Endodermal cell (in vitro differentiated cells): Measurements from ENCODE around the gene IL12RB2. TPM values are rescaled to one million over a fixed set of nuclear protein-coding genes. Genes with fewer than 3 reads are reported as not detected.

Experiments
- DNase-seq: peaks from one replicate; pipeline ENCODE4 v3.0.0-alpha.2; 2017
- H3K27ac ChIP-seq: 2 replicates; pipeline ENCODE4 v1.5.1; 2013; ENCODE audit warnings: mild to moderate bottlenecking, low read depth, low read length, moderate library complexity
- H3K27me3 ChIP-seq: 2 replicates; pipeline ENCODE4 v1.6.1; 2013; ENCODE audit warnings: mild to moderate bottlenecking, low read length, moderate library complexity; ENCODE audit not compliant: insufficient read depth, control insufficient read depth, poor library complexity, severe bottlenecking
- H3K36me3 ChIP-seq: 2 replicates; pipeline ENCODE4 v1.7.0; 2013; ENCODE audit warnings: mild to moderate bottlenecking, low read length, moderate library complexity; ENCODE audit not compliant: control insufficient read depth, insufficient read depth
- H3K4me1 ChIP-seq: one replicate; pipeline ENCODE4 v1.7.0; 2013; ENCODE audit warnings: low read length; ENCODE audit not compliant: control insufficient read depth, insufficient read depth
- H3K4me3 ChIP-seq: 2 replicates; pipeline ENCODE4 v1.5.1; 2013; ENCODE audit warnings: mild to moderate bottlenecking, low read length, moderate library complexity
- H3K9ac ChIP-seq: 2 replicates; pipeline ENCODE4 v1.6.1; 2013; ENCODE audit warnings: mild to moderate bottlenecking, low read length, moderate library complexity; ENCODE audit not compliant: poor library complexity, severe bottlenecking; ENCODE audit errors: extremely low read depth
- H3K9me3 ChIP-seq: 2 replicates; pipeline ENCODE4 v1.6.1; 2013; ENCODE audit warnings: mild to moderate bottlenecking, low read length, moderate library complexity; ENCODE audit not compliant: control insufficient read depth
- H3K27ac Mint-ChIP-seq: 2 replicates; pipeline ENCODE4 v1.8.0; 2020; ENCODE audit warnings: mixed read lengths
- H3K27me3 Mint-ChIP-seq: 2 replicates; pipeline ENCODE4 v1.8.0; 2021; ENCODE audit warnings: mild to moderate bottlenecking, mixed read lengths; ENCODE audit not compliant: insufficient read depth
- H3K36me3 Mint-ChIP-seq: 2 replicates; pipeline ENCODE4 v1.8.0; 2020; ENCODE audit warnings: low read depth, mixed read lengths
- H3K4me1 Mint-ChIP-seq: 2 replicates; pipeline ENCODE4 v1.8.0; 2020; ENCODE audit warnings: mixed read lengths
- H3K4me3 Mint-ChIP-seq: 2 replicates; pipeline ENCODE4 v1.8.0; 2020; ENCODE audit warnings: mild to moderate bottlenecking, moderate library complexity, mixed read lengths
- H3K9me3 Mint-ChIP-seq: 2 replicates; pipeline ENCODE4 v1.8.0; 2020; ENCODE audit warnings: mild to moderate bottlenecking, mixed read lengths
- WGBS, 2 experiments: methylation state at CpG; one replicate each; pipeline versions ENCODE4 v1.1.5 to v1.1.7; 2013; ENCODE audit warnings: missing lambda C conversion rate in 2 of 2, mixed read lengths in 1 of 2; ENCODE audit not compliant: insufficient coverage in 1 of 2, insufficient read length in 1 of 2; 5-methylcytosine and 5-hydroxymethylcytosine counted together
- total RNA-seq, 2 donors: library from RNA; stranded (reverse); fragmentation: NEBNext Ultra II Directional in 1 of 2; extraction: Animal tissue kit (Norgen Biotek cat#: 25700) in 1 of 2; gene quantifications; 2 replicates in 1 of 2; 3 replicates in 1 of 2; pipeline ENCODE4 v1.2.1, GENCODE V29; 2021
- TF ChIP-seq, protein P1 (sequence below): fragments of 200-600 bp; sonication (generic); conservative IDR thresholded peaks from 2 replicates; pipeline ENCODE4 v1.5.0; 2021; ENCODE audit warnings: antibody characterized with exemption, mild to moderate bottlenecking

Gene IL12RB2
- total RNA-seq, 2 donors from 2014 or later: 0.29 TPM; not detected in 1

DNA sequence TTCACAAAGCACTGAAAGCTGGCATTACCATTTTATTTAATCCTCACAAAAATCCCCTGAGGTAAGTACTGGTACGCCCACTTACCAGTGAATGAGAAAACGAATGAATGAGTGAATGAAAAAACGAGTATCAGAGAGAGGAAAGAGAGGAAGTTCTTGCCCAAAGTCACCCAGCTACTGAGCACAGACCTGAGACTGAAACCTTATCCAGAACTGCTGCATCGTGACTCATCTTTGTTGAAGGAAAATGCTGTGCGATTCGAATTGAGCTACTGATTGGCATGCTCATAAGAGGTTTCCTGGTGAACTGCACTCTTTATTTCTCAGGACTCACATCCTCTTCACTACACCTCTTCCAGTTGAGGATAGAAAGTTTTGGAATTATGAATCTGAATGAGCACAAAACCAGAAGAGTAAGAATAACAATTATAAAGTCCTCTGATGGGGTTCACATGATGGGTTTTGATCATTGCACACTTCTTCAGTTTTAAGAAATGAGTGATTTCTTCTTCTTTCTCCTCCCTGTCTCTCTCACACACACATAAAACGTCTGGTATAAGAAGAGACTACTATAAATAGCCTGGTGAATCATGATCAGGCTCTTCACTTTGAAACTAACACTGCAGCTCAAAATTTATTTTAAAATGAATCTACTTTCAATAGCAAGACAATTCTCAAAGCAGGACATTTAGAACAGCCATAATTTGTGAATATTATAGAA lies 32.1 kb downstream of the IL12RB2 start:
- Histone ChIP-seq H3K27ac (no peak overlapping the region), H3K9ac (no peak overlapping the region), H3K36me3 (no peaks in the 10 kb centered on the region), H3K27me3 (no peaks in the 10 kb centered on the region), H3K4me1 (no peaks in the 10 kb centered on the region), H3K9me3 (no peaks in the 10 kb centered on the region), H3K4me3 (no peak overlapping the region)
- Mint-ChIP-seq H3K4me1 (peaks cover 10% of the 10 kb centered on the region), H3K4me3 (no peak overlapping the region), H3K9me3 (no peaks in the 10 kb centered on the region), H3K27me3 (no peaks in the 10 kb centered on the region), H3K36me3 (no peaks in the 10 kb centered on the region), H3K27ac (no peak overlapping the region)
- DNase-seq: no peak
- TF ChIP-seq, protein P1, sequence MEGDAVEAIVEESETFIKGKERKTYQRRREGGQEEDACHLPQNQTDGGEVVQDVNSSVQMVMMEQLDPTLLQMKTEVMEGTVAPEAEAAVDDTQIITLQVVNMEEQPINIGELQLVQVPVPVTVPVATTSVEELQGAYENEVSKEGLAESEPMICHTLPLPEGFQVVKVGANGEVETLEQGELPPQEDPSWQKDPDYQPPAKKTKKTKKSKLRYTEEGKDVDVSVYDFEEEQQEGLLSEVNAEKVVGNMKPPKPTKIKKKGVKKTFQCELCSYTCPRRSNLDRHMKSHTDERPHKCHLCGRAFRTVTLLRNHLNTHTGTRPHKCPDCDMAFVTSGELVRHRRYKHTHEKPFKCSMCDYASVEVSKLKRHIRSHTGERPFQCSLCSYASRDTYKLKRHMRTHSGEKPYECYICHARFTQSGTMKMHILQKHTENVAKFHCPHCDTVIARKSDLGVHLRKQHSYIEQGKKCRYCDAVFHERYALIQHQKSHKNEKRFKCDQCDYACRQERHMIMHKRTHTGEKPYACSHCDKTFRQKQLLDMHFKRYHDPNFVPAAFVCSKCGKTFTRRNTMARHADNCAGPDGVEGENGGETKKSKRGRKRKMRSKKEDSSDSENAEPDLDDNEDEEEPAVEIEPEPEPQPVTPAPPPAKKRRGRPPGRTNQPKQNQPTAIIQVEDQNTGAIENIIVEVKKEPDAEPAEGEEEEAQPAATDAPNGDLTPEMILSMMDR: no peak
- 81 to 94% methylated on average over 5 to 7 of the region's 7 CpGs for WGBS, 2 experiments

DNA sequence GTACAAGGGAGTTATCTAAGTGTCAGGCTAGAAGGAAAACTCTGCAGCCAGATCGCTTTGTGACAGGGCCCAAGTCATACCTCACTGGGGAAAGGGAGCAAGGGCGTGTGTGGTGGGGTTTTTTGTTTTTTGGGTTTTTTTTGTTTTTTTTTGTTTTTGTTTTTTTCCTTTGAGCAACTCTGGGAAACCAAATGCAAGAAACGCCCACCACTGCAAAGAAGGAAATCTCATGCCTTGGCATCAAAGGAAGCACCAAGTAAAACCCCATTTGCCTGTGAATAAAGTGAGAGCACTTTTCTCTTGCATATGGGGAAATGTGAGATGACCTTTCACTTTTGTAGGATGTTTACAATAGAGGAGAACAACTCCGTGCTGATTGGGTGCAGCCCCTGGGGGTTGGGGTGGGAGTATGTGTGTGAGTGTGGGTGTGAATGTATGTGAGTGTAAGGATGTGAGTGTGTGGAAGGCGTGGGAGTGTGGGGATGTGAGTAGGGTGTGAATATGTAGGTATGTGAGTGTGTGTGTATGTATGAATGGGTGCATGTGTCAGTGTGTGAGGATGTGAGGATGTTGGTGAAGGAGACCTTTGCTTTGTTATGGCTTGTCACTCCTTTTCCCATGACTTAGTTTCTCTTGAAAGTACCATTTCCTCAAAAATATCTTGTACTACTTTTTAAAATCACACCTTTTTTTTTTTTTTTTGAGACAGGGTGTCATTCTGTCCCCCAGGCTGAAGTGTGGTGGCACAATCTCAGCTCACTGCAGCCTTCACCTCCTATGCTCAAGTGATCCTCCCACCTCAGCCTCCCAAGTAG lies 34.6 kb downstream of the IL12RB2 start:
- peak overlapping the region; percentile 19 for H3K27ac Mint-ChIP-seq
- Histone ChIP-seq H3K36me3 (no peaks in the 10 kb centered on the region), H3K4me3 (no peak overlapping the region), H3K27me3 (no peaks in the 10 kb centered on the region), H3K9ac (no peak overlapping the region), H3K4me1 (no peaks in the 10 kb centered on the region), H3K9me3 (no peaks in the 10 kb centered on the region), H3K27ac (no peak overlapping the region)
- DNase-seq: peak; percentile 87
- no peaks in the 10 kb centered on the region for H3K27me3 Mint-ChIP-seq
- TF ChIP-seq, protein P1: no peak
- H3K4me3 Mint-ChIP-seq: no peak overlapping the region
- H3K36me3 Mint-ChIP-seq: no peaks in the 10 kb centered on the region
- H3K9me3 Mint-ChIP-seq: no peaks in the 10 kb centered on the region
- peaks cover 7% of the 10 kb centered on the region for H3K4me1 Mint-ChIP-seq
- 38 to 45% methylated on average over 2 to 5 of the region's 5 CpGs for WGBS, 2 experiments

DNA sequence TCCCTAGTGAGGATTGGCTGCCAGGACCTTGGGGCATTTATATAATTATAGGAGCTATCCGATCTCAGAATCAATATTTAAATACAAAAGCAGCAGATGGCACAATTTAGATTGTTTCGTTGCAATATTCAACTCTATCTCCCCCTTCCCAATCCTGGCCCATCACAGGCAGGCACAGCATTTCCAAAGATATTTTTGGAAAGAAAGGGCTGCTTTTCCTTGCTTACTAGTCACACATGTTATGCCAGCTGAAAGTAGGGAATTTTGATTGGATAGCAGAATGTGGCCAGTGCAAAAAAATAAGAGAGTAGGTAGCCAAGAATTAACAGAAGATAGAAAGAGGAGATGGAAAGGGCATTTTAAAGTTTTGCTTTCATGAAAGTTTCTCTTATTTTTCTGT lies 37.9 kb downstream of the IL12RB2 start:
- no peak overlapping the region for H3K4me3 Mint-ChIP-seq
- H3K9me3 Mint-ChIP-seq: no peaks in the 10 kb centered on the region
- H3K27ac Mint-ChIP-seq: no peak overlapping the region
- H3K9me3 ChIP-seq: no peaks in the 10 kb centered on the region
- H3K4me3 ChIP-seq: no peak overlapping the region
- no peak for DNase-seq
- H3K9ac ChIP-seq: no peak overlapping the region
- no peaks in the 10 kb centered on the region for H3K36me3 ChIP-seq
- H3K27me3 ChIP-seq: no peaks in the 10 kb centered on the region
- TF ChIP-seq, protein P1: no peak
- H3K4me1 Mint-ChIP-seq: peaks cover 12% of the 10 kb centered on the region
- no peaks in the 10 kb centered on the region for H3K36me3 Mint-ChIP-seq
- H3K27me3 Mint-ChIP-seq: no peaks in the 10 kb centered on the region
- H3K27ac ChIP-seq: no peak overlapping the region
- H3K4me1 ChIP-seq: no peaks in the 10 kb centered on the region
- WGBS, 2 experiments: 45% methylated on average over 2 of the region's 2 CpGs; no CpG with 5 or more reads in 1 of the 2 experiments
